HuH-7.5 (cell line): ENCODE results near the gene C3orf70.
"Not testable (repeated sequence)": the region's sequence is repeated elsewhere in the genome, so short reads cannot be mapped to it uniquely, and the experiment has no call there.

Experiments
- DNase-seq: peaks from one replicate; pipeline ENCODE4 v3.0.0; 2011; ENCODE audit warnings: low spot score

Gene C3orf70

GRCh38 chr3:185151101-185151963 lies 1.5 kb downstream of the C3orf70 start:
- no peak for DNase-seq

- no peak for DNase-seq
These were observed 2.3 kb downstream of the C3orf70 start for GRCh38 chr3:185150561-185150960.

GRCh38 chr3:185149591-185149990 lies 3.3 kb downstream of the C3orf70 start:
- no peak for DNase-seq

- DNase-seq, result no peak
These were observed 7.3 kb downstream of the C3orf70 start for GRCh38 chr3:185145511-185145910.

- DNase-seq, result no peak
These were observed 8.1 kb downstream of the C3orf70 start for GRCh38 chr3:185144784-185145183.

GRCh38 chr3:185137821-185138220 lies 15.0 kb downstream of the C3orf70 start:
- no peak for DNase-seq

GRCh38 chr3:185134509-185134908 lies 18.4 kb downstream of the C3orf70 start:
- DNase-seq, result no peak

GRCh38 chr3:185131602-185132256 lies 21.1 kb downstream of the C3orf70 start:
- DNase-seq, result no peak

- DNase-seq, result no peak
These were observed 23.8 kb downstream of the C3orf70 start for GRCh38 chr3:185129083-185129482.

- DNase-seq, result no peak
These were observed 26.7 kb downstream of the C3orf70 start for GRCh38 chr3:185126201-185126600.

GRCh38 chr3:185120126-185120525 lies 32.7 kb downstream of the C3orf70 start:
- no peak for DNase-seq

GRCh38 chr3:185115371-185115770 lies 37.5 kb downstream of the C3orf70 start:
- no peak for DNase-seq

- no peak for DNase-seq
These were observed 38.1 kb downstream of the C3orf70 start for GRCh38 chr3:185114756-185115155.

- no peak for DNase-seq
These were observed 40.7 kb downstream of the C3orf70 start for GRCh38 chr3:185112186-185112585.

- DNase-seq, result not testable (repeated sequence)
These were observed 43.8 kb downstream of the C3orf70 start for GRCh38 chr3:185109012-185109411.

- DNase-seq, result not testable (repeated sequence)
These were observed 46.5 kb downstream of the C3orf70 start for GRCh38 chr3:185106256-185106890.

- peak; percentile 15 for DNase-seq
These were observed 49.3 kb downstream of the C3orf70 start for GRCh38 chr3:185103359-185104127.

- no peak for DNase-seq
These were observed 58.2 kb downstream of the C3orf70 start for GRCh38 chr3:185094697-185095096.

GRCh38 chr3:185093116-185093515 lies 59.7 kb downstream of the C3orf70 start:
- no peak for DNase-seq

- no peak for DNase-seq
These were observed 62.0 kb downstream of the C3orf70 start for GRCh38 chr3:185090811-185091210.

- DNase-seq, result no peak
These were observed 63.1 kb downstream of the C3orf70 start for GRCh38 chr3:185089751-185090150.

GRCh38 chr3:185089343-185089742 lies 63.5 kb downstream of the C3orf70 start:
- DNase-seq, result no peak
